GM19468 (cell line): ENCODE measurements around the gene DNAH5.

ENCODE experiments used
- ATAC-seq: cut with Tn5 transposase; IDR thresholded peaks from one replicate; pipeline ENCODE4 v1.9.1; 2021; ENCODE audit warnings: mild to moderate bottlenecking, moderate library complexity, moderate number of reproducible peaks; ENCODE audit not compliant: unreplicated experiment; ENCODE audit errors: extremely low read depth

Gene DNAH5

DNA sequence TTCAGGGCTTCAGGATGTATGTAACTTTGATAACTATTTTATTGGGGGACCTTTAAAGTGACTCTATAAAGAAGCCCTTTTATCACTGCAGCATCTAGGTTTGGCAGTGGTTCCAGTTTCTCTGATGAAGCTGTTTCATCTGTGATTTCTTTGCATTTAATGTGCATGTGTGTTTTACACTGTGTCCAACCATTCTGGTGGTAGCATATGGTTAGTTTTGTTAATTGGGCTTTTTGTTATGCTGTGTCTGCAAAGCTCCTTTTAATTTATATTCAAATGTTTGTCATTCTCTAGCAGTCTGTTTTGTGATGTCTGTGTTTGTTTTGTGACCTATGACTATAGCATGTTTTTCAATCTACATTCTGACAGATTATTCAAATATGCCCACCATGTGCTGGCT is 294.8 kb downstream of the DNAH5 start:
- ATAC-seq: no peak

DNA sequence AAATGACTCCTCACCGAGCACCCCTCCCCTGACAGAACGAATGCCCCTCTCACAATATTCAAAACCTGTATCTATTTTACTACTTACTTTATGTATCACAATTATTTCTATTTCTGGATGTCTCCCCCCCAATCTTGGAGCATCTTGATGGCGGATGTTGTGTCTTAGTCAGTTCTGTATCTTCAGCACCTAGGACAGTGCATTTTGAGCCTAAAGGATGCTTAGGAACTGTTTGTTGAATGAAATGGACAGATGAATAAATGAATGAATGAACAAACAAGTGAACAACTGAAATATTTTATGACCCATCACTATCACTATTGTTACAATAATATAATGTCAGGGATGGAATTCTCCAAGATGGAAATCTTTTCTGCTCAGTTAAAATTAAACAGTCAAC is 295.7 kb downstream of the DNAH5 start:
- ATAC-seq: no peak

DNA sequence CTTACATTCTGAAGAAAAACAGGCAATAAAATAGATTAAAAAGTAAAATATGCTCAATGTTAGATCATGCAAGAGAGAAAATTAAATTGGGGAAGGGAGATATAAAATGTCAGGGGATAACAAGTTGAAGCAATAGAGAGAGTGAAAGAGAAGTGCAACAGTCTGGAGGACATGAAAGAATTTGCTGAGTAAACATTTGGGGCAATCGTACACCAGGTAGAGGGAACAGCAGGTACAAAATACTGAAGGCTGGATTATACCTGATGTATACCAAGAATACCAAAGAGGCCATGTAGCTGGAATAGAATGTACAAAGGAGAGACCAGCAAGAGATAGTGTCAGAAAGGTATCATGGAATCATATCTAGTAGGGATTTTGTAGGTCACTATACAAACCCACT is 300.8 kb downstream of the DNAH5 start:
- no peak for ATAC-seq

DNA sequence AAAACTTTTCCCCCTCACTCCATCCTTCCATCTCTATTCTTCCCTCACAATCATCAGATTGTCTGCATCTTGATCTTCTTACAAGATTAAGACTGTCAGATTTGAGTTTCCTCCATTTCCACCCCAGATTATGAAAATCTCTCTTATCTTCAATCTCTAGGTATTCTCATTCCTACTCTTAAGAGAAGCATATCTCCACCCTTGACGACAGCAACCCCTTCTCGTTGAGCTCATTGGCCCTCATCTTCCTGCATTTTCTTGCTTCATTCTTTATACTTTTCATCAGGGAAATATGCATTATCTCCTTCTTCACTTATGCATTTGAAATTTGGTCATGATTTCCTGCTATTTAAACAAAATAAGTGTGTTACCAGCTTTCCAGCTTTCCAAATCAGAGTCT is 301.3 kb downstream of the DNAH5 start:
- ATAC-seq: no peak
